GM12878 (cell line): ENCODE measurements around the gene DHX29.

ENCODE experiments used
- CTCF ChIP-seq, 3 experiments: IDR thresholded peaks in 2 of 3; conservative IDR thresholded peaks in 1 of 3; 2 replicates each; pipeline ENCODE4 v1.5.1; 2011; ENCODE audit warnings: low read depth in 3 of 3, low read length in 3 of 3, mild to moderate bottlenecking in 3 of 3, control low read depth in 2 of 3, moderate library complexity in 2 of 3, inconsistent platforms in 1 of 3, mixed read lengths in 1 of 3; ENCODE audit not compliant: control insufficient read depth in 2 of 3, insufficient read depth in 1 of 3; ENCODE audit errors: extremely low read depth in 1 of 3
- E4F1 ChIP-seq: fragments of 450-650 bp; IDR thresholded peaks from 2 replicates; pipeline ENCODE4 v1.6.1; 2018; ENCODE audit warnings: borderline replicate concordance, mild to moderate bottlenecking; ENCODE audit not compliant: partially characterized antibody
- NRF1 ChIP-seq: conservative IDR thresholded peaks from 2 replicates; pipeline ENCODE4 v1.6.1; 2011; ENCODE audit warnings: mild to moderate bottlenecking, low read depth, low read length, improper control_type of control experiment
- POLR2A ChIP-seq: IDR thresholded peaks from 2 replicates; pipeline ENCODE4 v1.6.1; 2011; ENCODE audit warnings: low read depth, mild to moderate bottlenecking, low read length
- SIN3A ChIP-seq: IDR thresholded peaks from 2 replicates; pipeline ENCODE4 v1.6.1; 2012; ENCODE audit warnings: low read depth, low read length, improper control_type of control experiment
- SIX5 ChIP-seq: IDR thresholded peaks from 2 replicates; pipeline ENCODE4 v1.6.1; 2011; ENCODE audit warnings: mild to moderate bottlenecking, low read depth, low read length, moderate library complexity; ENCODE audit not compliant: severe bottlenecking

- TF ChIP-seq NRF1 = no peak
- no peak for TF ChIP-seq SIN3A
- no peak for TF ChIP-seq CTCF (IDR thresholded peaks at IDR 0.05 in 2 of 3, conservative IDR thresholded peaks at IDR 0.05 in 1 of 3; ENCODE audit: control insufficient read depth in 2 of 3, extremely low read depth in 1 of 3, insufficient read depth in 1 of 3, low read depth in 3 of 3, low read length in 3 of 3)
- TF ChIP-seq POLR2A = no peak
- no peak for TF ChIP-seq SIX5
- no peak for TF ChIP-seq E4F1
Measured at GRCh38 chr5:55258339-55258738, 49.2 kb downstream of the DHX29 start.
